NCI-H2029 (cell line): ENCODE measurements around the gene DNAI2.

ENCODE experiments used
- DNase-seq: peaks from one replicate; lab custom pipeline; 2025; lab: John Stamatoyannopoulos, UW

DNAI2 gene

GRCh38 chr17:74362810-74363498 is 88.9 kb downstream of the DNAI2 start:
- DNase-seq: no peak
